Fibroblast of skin of back (primary cell): Measurements from ENCODE around the gene NRCAM.
"Not testable (repeated sequence)": the region's sequence is repeated elsewhere in the genome, so short reads cannot be mapped to it uniquely, and the experiment has no call there.

Source experiments
- DNase-seq: peaks from one replicate; pipeline ENCODE4 v3.0.0-alpha.2; 2013

NRCAM gene

DNA sequence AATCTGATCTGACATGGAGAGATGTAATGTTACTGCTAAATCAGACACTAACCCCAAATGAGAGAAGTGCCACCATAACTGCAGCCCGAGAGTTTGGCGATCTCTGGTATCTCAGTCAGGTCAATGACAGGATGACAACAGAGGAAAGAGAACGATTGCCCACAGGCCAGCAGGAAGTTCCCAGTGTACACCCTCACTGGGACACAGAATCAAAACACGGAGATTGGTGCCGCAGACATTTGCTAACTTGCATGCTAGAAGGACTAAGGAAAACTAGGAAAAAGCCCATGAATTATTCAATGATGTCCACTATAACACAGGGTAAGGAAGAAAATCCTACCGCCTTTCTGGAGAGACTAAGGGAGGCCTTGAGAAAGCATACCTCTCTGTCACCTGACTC, 115.8 kb downstream of the NRCAM start:
- not testable (repeated sequence) for DNase-seq

DNA sequence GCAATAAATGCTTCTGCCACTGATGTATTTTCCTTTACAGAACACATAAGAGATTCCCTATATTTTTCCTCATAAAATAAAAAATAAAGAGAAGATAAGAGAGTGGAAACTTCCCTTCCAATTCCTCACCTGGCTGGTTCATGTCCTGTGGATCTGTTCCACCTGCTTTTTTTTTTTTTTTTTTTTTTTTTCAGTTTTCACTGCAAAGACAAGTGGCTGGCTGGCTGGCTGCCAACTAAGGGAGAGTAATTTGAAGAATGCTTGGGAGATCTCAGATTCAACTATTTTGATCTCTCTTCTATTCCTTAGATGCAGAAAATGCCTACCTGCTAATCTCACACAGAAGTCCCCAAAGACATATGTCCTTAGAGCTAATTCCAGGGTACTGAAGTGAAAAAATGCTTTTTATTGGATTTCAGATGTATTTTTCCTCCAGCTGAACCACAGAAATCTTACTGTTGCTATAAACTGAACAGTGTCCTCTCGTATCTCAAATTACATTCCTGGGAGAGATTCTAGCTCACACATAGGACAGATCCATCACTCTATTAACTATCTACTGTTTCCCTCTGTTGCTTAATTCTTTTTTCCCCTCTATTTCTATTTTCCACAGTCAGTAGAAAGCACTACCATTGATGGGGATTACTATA, 120.8 kb downstream of the NRCAM start:
- DNase-seq = peak; percentile 15

GRCh38 chr7:108332937-108333336, 123.3 kb downstream of the NRCAM start:
- no peak for DNase-seq

- DNase-seq = no peak
These were observed 124.3 kb downstream of the NRCAM start for GRCh38 chr7:108331971-108332370.

- DNase-seq = no peak
These were observed 126.0 kb downstream of the NRCAM start for GRCh38 chr7:108330227-108330626.

DNA sequence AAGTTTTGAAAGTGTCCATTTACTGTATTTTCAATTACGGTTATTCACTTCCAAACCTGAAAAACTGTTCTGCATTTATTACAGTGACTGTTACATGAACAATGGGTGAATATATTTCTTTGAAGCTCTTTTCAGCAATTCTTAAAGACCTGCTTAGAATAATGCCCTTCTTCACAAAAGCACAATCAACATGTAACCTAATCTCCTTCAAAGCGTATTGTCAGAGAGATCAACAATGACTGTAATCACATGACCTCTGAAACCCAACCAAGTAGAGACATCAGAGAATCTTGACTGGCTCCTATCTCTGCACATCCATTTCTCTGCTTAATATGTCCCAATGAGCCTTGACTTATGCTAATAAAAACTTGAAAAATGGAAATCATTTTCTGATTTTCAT, 126.7 kb downstream of the NRCAM start:
- DNase-seq = no peak

DNA sequence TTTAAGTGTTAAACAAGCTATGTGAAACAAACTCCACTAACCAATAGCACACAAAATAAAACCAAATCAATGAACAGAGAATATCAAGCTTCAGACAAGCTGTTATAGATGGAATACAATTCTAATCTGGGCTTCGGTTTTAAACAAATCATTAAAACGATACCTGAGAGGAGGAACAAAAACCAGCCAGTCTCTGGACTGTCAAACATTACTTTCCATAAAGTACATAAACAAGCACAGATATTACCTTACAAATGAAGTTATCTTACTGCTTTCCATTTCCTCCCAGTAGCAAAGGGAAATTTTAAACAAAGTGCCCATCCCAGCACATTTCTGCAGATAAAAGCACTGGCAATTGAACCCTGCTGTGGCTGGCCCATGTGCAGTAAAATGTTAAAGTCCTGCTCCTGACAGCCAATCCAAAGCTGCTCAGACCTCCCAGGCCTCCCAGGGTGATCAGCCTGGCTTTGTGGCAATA, 128.0 kb downstream of the NRCAM start:
- no peak for DNase-seq

DNA sequence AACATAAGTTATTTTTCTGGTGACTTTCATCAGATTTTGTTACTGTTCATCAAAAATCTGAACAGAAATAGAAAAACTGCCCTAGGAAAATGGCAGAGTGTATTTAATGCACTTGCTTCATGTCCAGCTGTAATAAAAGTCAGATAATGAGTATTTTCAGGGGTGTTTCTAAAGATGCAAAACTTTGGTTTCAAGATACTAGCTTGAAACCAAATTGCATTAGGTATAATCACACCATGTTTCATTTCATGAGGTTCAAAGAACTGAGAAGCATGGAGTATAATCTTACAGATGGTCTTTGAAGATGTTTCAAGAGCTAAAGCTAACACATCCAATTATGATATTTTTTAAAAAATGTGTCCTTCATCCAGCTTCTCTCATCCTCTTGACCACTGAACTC, 128.9 kb downstream of the NRCAM start:
- no peak for DNase-seq

GRCh38 chr7:108326938-108327337, 129.3 kb downstream of the NRCAM start:
- DNase-seq = no peak

GRCh38 chr7:108324053-108325038, 131.9 kb downstream of the NRCAM start:
- DNase-seq = no peak

DNA sequence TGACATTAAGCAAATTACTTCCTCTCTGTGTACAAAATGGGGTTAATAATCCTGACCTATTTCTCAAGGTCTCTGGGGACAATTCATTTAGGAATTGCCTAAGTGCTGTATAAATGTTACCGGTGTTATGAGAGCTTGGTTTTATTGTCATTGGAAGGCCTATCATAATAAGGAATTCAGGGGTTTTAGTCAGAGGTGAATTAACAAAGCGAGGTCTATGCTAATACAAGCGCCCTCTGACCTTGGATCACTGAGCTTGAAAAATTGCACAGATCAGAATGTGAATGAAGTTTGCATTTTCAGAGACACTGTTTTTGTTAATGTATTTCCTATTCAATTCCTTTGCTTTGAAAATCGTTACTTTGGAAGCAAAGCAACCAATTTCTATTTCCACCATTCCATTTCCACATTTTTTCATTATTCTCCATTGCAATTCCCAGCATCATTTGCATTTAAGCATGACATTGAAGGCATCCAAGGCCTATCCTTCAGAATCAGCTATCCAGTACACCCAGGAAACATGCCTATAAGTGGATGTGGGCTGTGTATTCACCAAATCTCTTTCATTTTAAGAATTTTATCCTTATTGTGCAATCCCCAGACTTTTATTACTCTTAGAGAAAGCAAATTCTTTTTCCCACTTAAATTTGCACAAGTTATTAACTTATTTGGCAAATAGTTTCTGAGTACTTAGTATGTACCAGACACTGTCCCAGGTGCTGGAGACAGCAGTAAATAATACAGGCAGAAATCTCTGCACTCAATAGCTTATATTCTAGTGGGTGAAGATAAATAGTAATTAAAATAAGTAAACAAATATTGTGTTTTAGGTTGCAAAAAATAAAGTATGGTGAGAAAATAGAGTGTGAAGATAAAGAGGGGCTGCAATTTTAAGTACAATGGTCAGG, 133.1 kb downstream of the NRCAM start:
- DNase-seq = no peak

GRCh38 chr7:108322046-108322445, 134.2 kb downstream of the NRCAM start:
- DNase-seq = no peak

GRCh38 chr7:108321359-108321758, 134.9 kb downstream of the NRCAM start:
- DNase-seq = no peak

DNA sequence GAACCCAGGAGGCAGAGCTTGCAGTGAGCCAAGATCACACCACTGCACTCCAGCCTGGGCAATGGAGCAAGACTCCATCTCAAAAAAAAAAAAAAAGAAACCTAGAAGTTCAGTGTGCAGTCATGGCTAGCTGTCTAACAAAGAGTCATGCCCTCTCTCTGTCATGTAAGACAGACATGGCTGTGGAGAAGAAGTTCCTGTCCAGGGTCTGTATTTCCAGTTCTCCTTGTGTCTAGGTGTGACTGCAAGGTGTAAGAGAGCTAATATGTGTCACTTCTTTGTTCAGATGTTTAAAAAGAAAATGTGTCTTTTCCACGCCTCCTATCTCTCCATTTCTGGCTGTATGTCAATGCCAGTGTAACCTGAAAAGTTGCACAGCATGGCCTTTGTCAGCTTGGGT, 139.5 kb downstream of the NRCAM start:
- DNase-seq = no peak

- no peak for DNase-seq
These were observed 141.7 kb downstream of the NRCAM start for GRCh38 chr7:108314551-108314950.

DNA sequence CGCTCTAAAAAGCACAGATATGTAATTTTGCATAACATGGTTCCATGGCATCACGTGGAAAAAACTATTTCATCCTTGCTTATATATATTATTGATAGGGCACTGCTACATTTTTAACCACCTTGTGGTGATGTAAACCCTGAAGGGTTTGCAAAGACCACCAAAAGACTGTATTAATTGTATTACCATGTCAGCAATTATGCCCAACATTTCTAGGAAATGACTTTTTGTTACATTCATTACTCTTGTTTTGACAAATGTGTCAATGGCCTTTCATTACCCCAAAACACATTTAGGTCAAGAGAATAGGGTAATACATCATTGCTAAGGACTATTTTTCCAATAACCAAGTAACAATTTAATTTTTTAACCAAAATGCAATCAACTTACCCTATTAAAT, 142.2 kb downstream of the NRCAM start:
- no peak for DNase-seq

DNA sequence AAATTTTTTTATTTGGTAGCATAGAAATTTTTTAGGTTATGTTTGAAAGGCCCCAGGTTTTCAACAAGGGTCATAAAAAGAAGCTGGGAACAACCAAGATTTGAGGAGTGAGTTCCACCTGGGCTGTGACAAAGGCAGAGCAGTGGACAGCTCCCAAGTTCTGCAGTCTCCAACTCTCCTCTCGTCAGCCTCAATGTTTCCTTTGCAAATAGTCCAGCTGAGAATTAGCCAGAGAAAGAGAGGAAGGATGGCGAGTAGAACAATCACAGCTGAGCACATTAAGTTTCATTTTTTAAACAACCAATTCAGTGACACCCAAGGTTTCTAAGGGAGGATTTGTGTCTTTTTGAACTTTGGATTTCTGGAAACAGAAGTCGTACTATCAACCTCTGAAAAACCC, 143.2 kb downstream of the NRCAM start:
- no peak for DNase-seq

DNA sequence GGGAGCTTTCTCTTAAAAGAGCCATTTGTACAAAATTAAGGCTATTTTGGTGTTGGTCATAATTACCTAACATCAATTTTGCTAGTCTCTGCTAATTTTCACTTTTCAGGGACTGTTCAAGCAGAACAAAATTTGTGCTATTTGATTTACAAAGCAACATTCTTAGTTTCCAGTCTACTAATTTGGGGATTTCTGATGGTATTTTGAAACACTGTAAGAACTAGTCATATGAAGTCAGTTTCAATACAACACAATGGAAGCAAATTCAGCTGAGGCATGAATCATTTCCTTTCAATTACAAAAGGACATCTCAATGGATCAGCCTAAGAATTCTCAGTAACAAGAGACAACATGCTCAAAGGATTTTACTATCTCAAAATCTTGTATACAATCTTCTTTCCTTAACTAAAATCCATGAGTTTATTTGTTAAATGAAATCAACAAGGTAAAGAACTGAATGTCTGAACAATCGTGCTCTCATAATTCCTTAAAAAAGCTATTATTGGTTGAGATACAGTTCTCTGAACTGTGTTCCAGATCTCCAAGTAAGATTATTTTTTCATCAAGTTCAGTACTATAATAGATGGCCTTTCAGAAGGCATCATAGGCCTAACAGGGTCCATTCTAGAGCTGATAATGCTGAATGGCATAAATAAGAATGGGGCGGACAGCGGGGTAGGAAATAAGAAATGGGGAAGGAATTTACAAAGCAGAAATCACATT, 144.6 kb downstream of the NRCAM start:
- DNase-seq = peak; percentile 32

- peak; percentile 55 for DNase-seq
These were observed 145.9 kb downstream of the NRCAM start for GRCh38 chr7:108310351-108310750.

DNA sequence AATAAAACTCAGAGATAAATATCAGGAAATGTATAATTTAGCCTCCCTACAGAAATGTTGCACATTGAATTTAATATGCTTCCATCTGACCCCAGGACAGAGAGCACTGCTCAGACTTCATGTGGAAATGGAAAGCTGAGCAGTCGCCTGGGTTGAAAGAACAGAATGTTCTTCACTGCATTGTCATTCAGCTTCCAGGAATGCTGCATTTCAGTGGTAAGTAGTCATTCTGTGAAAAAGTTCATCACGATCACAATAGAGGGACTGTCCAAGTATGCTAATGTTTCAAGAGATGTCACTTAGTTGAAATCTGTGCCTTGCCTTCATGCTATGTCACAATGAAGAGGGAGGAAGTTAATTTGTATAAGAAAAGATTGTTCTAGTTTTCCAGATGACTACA, 147.3 kb downstream of the NRCAM start:
- peak; percentile 53 for DNase-seq

- DNase-seq = no peak
These were observed 148.0 kb downstream of the NRCAM start for GRCh38 chr7:108308276-108308675.

DNA sequence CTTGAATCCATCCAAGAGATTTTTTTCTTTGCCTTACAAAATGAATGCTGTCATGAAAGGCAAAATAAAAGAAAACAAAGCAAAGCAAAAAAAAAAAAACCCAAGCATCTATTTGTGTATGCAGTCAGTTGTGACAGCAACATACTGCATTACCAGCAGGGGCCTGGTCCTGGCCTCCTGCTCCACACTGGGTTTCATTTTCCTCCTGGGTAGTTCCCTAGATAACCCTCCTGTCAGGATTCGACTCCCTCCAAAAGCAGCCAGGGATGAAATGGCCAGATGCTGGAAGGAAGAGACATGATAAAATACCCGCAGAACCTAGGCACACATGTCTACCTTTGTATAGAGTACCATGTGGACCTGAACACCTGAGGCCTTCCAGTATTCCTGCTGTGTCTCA, 148.6 kb downstream of the NRCAM start:
- no peak for DNase-seq
